Adrenal gland (tissue), 12 donors: Measurements from ENCODE around the gene OR7A10. TPM values are rescaled to one million over a fixed set of nuclear protein-coding genes. Genes with fewer than 3 reads are reported as not detected.

Experiments
- DNase-seq, 7 donors: peaks; one replicate each; pipeline ENCODE4 v3.0.0-alpha.2; 2019 to 2020
- H3K27ac ChIP-seq, 5 donors: fragments of 200-600 bp; sonication (generic) in 4 of 5; 1 replicate in 3 of 5; 2 replicates in 2 of 5; pipeline versions ENCODE4 v1.5.1 to v1.8.0; 2016 to 2020; ENCODE audit warnings: mild to moderate bottlenecking in 1 of 5
- H3K27me3 ChIP-seq: fragments of 200-600 bp; 2 replicates; pipeline ENCODE4 v1.8.0; 2021
- H3K36me3 ChIP-seq, 2 donors: fragments of 200-600 bp; replicated peaks in 1 of 2; 1 replicate in 1 of 2; 2 replicates in 1 of 2; pipeline versions ENCODE4 v1.5.1 to v1.8.0; 2018 to 2022
- H3K4me1 ChIP-seq, 2 donors: fragments of 200-600 bp; replicated peaks in 1 of 2; 1 replicate in 1 of 2; 2 replicates in 1 of 2; pipeline versions ENCODE4 v1.5.1 to v1.8.0; 2018 to 2021
- H3K4me3 ChIP-seq, 4 donors: fragments of 200-600 bp; sonication (generic) in 3 of 4; one replicate each; pipeline ENCODE4 v1.5.1; 2016 to 2018
- H3K9me3 ChIP-seq, 3 donors: fragments of 200-600 bp; sonication (generic) in 1 of 3; replicated peaks in 1 of 3; 1 replicate in 2 of 3; 2 replicates in 1 of 3; pipeline versions ENCODE4 v1.5.1 to v1.8.0; 2016 to 2021
- POLR2A ChIP-seq, 2 donors: fragments of 450-650 bp; IDR thresholded peaks; one replicate each; pipeline ENCODE4 v1.6.1; 2017; ENCODE audit warnings: antibody characterized with exemption in 2 of 2, mild to moderate bottlenecking in 2 of 2, moderate library complexity in 1 of 2
- WGBS, 4 donors: extraction: QIAGEN DNeasy Blood & Tissue Kit in 2 of 4; methylation state at CpG; one replicate each; pipeline versions ENCODE4 v1.1.5 to v1.1.7; 2013 to 2017; 5-methylcytosine and 5-hydroxymethylcytosine counted together
- intact Hi-C, 2 donors: fragments of 100-400 bp; cut with DNase I; formaldehyde crosslinking; loops; one replicate each; pipeline versions ENCODE4 v1.14.1 to v1.15.0; 2022 to 2023
- polyA plus RNA-seq, 3 donors: library from polyadenylated mRNA; stranded (reverse); fragments of 200-250 nt in 2 of 3; fragments of 350-450 nt in 1 of 3; fragmentation: Illumina TruSeq in 1 of 3; extraction: RNeasy Lipid Tissue Mini Kit (QIAGEN cat#74804) in 1 of 3; gene quantifications; one replicate each; pipeline ENCODE4 v1.2.3, GENCODE V29; 2013 to 2014
- total RNA-seq, 9 donors: library from RNA; depleted of rRNA in 4 of 9; stranded (reverse); fragments of >200 nt in 4 of 9; fragments of 120-200 nt in 1 of 9; fragmentation: NEBNext Ultra II Directional in 1 of 9; extraction: Animal tissue kit (Norgen Biotek cat#: 25700) in 1 of 9; gene quantifications; one replicate each; pipeline versions ENCODE4 v1.1.0 to v1.2.4, GENCODE V29; 2013 to 2023
- TF ChIP-seq, protein P1 (sequence below), 6 experiments: fragments of 450-650 bp in 4 of 6; fragments of 200-600 bp in 2 of 6; sonication (generic) in 1 of 6; IDR thresholded peaks; 1 replicate in 5 of 6; 2 replicates in 1 of 6; pipeline versions ENCODE4 v1.5.1 to v1.8.0; 2016 to 2021; ENCODE audit warnings: antibody characterized with exemption in 6 of 6, mild to moderate bottlenecking in 2 of 6, moderate library complexity in 1 of 6
- donor health status: healthy with polysubstance abuse.
- donor health status: Bipolar disorder and iron deficiency.
- donor health status: DM: yes; HTN: yes; CAD: no.
- donor health status: DM: no; HTN: no; CAD: no.
- donor health status: DM: no; HTN: no; CAD: no.
- donor health status: DM: yes; HTN: yes; CAD: no.

OR7A10 gene
- total and polyA plus RNA-seq, 12 donors = not detected

GRCh38 chr19:14809272-14810057, 39.3 kb downstream of the OR7A10 start:
- Histone ChIP-seq H3K27me3 (no peaks in the 10 kb centered on the region), H3K9me3 (no peaks in the 10 kb centered on the region), H3K4me3 (peak overlapping the region in 1 of 4 donors; percentile 3), H3K4me1 (peaks cover 16 to 19% of the 10 kb centered on the region in 2 donors), H3K36me3 (no peaks in the 10 kb centered on the region), H3K27ac (peak overlapping the region in 2 of 5 donors; percentile 11 to 21)
- WGBS, 4 donors = 29 to 37% (median 34%) methylated on average over 9 of the region's 9 CpGs
- no peak for TF ChIP-seq POLR2A (IDR thresholded peaks at IDR 0.05)
- TF ChIP-seq, protein P1, sequence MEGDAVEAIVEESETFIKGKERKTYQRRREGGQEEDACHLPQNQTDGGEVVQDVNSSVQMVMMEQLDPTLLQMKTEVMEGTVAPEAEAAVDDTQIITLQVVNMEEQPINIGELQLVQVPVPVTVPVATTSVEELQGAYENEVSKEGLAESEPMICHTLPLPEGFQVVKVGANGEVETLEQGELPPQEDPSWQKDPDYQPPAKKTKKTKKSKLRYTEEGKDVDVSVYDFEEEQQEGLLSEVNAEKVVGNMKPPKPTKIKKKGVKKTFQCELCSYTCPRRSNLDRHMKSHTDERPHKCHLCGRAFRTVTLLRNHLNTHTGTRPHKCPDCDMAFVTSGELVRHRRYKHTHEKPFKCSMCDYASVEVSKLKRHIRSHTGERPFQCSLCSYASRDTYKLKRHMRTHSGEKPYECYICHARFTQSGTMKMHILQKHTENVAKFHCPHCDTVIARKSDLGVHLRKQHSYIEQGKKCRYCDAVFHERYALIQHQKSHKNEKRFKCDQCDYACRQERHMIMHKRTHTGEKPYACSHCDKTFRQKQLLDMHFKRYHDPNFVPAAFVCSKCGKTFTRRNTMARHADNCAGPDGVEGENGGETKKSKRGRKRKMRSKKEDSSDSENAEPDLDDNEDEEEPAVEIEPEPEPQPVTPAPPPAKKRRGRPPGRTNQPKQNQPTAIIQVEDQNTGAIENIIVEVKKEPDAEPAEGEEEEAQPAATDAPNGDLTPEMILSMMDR (IDR thresholded peaks at IDR 0.05) = no peak
- intact Hi-C loops = no loop called here
- peak in 4 of 7 donors; percentile 22 to 46 (median 34) for DNase-seq

DNA sequence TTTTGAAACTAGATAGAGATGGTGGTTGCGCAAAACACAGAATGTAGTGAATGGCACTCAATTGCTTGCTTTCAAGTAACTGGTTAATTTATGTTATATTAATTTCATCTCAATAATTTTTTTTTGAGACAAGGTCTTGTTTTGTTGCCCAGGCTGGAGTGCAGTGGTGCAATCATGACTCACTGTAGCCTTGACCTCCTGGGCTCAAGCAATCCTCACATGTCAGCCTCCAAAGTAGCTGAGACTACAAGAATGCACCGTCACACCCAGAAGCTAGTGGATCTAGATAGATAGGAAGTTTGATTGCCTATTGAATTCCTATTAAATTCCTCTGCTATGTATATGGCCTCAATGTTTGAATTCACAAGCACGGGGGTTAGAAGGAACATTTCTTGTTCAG, 44.0 kb downstream of the OR7A10 start:
- Histone ChIP-seq H3K4me1 (peaks cover 18 to 24% of the 10 kb centered on the region in 2 donors), H3K27ac (peak overlapping the region in 4 of 5 donors; percentile 52 to 80 (median 60)), H3K4me3 (no peak overlapping the region), H3K36me3 (no peaks in the 10 kb centered on the region), H3K9me3 (no peaks in the 10 kb centered on the region), H3K27me3 (no peaks in the 10 kb centered on the region)
- TF ChIP-seq, protein P1 (IDR thresholded peaks at IDR 0.05) = no peak
- no peak for TF ChIP-seq POLR2A (IDR thresholded peaks at IDR 0.05)
- intact Hi-C loops = no loop called here
- WGBS, 4 donors = 41 to 55% (median 46%) methylated on average over 3 of the region's 3 CpGs
- DNase-seq = peak; percentile 66 to 88 (median 85)

GRCh38 chr19:14798760-14799159, 50.0 kb downstream of the OR7A10 start:
- Histone ChIP-seq H3K4me1 (no peaks in the 10 kb centered on the region), H3K9me3 (no peaks in the 10 kb centered on the region), H3K4me3 (no peak overlapping the region), H3K36me3 (no peaks in the 10 kb centered on the region), H3K27ac (no peak overlapping the region), H3K27me3 (no peaks in the 10 kb centered on the region)
- DNase-seq = no peak
- intact Hi-C loops = no loop called here
- 80 to 88% (median 86%) methylated on average over 5 of the region's 5 CpGs for WGBS, 4 donors
- TF ChIP-seq POLR2A (IDR thresholded peaks at IDR 0.05) = no peak
- TF ChIP-seq, protein P1 (IDR thresholded peaks at IDR 0.05) = no peak

GRCh38 chr19:14796021-14796420, 52.7 kb downstream of the OR7A10 start:
- H3K4me1 ChIP-seq = no peaks in the 10 kb centered on the region
- TF ChIP-seq POLR2A (IDR thresholded peaks at IDR 0.05) = no peak
- TF ChIP-seq, protein P1 (IDR thresholded peaks at IDR 0.05) = no peak
- H3K36me3 ChIP-seq = no peaks in the 10 kb centered on the region
- 88 to 95% (median 90%) methylated on average over 11 of the region's 11 CpGs for WGBS, 4 donors
- no peaks in the 10 kb centered on the region for H3K27me3 ChIP-seq
- H3K4me3 ChIP-seq = no peak overlapping the region
- no peaks in the 10 kb centered on the region for H3K9me3 ChIP-seq
- no peak overlapping the region for H3K27ac ChIP-seq
- intact Hi-C loops = no loop called here
- DNase-seq = no peak
